NCI-H2081 (cell line): ENCODE measurements around the gene MAP1A.

Source experiments
- DNase-seq, 2 experiments: peaks; one replicate each; lab custom pipeline; 2025; lab: John Stamatoyannopoulos, UW

The MAP1A gene

GRCh38 chr15:43517354-43518196 is at the start of gene MAP1A:
TSS of gene MAP1A (plus strand) at chr15:43517608. CDS start at chr15:43521474, 3,866 bp downstream.
- peak; percentile 16 to 50 for DNase-seq

- no peak for DNase-seq
Measured at GRCh38 chr15:43469867-43470266, 47.5 kb upstream of the MAP1A start.

GRCh38 chr15:43471975-43472374 is 45.4 kb upstream of the MAP1A start:
- DNase-seq: no peak

GRCh38 chr15:43473885-43474284 is 43.5 kb upstream of the MAP1A start:
- DNase-seq: no peak

GRCh38 chr15:43483297-43484128 is 33.9 kb upstream of the MAP1A start:
- DNase-seq: no peak

- no peak for DNase-seq
Measured at GRCh38 chr15:43484455-43484854, 33.0 kb upstream of the MAP1A start.

- no peak for DNase-seq
Measured at GRCh38 chr15:43487271-43487895, 30.0 kb upstream of the MAP1A start.

GRCh38 chr15:43488790-43489189 is 28.6 kb upstream of the MAP1A start:
- DNase-seq: no peak

- DNase-seq: peak in 1 of 2 experiments; percentile 12
Measured at GRCh38 chr15:43489191-43489590, 28.2 kb upstream of the MAP1A start.

GRCh38 chr15:43492266-43492665 is 25.1 kb upstream of the MAP1A start:
- no peak for DNase-seq

GRCh38 chr15:43492673-43493601 is 24.5 kb upstream of the MAP1A start, which contains the start of gene TP53BP1:
TSS of gene TP53BP1 (minus strand) at chr15:43493156. CDS start at chr15:43493043, 113 bp downstream.
- peak; percentile 91 to 96 for DNase-seq

- no peak for DNase-seq
Measured at GRCh38 chr15:43493703-43494472, 23.5 kb upstream of the MAP1A start.

- no peak for DNase-seq
Measured at GRCh38 chr15:43498990-43499389, 18.4 kb upstream of the MAP1A start.

- no peak for DNase-seq
Measured at GRCh38 chr15:43499635-43500034, 17.8 kb upstream of the MAP1A start.

GRCh38 chr15:43505738-43506137 is 11.7 kb upstream of the MAP1A start:
- no peak for DNase-seq

- DNase-seq: no peak
Measured at GRCh38 chr15:43508421-43508820, 9.0 kb upstream of the MAP1A start.

GRCh38 chr15:43508991-43509659 is 8.3 kb upstream of the MAP1A start:
- peak in 1 of 2 experiments; percentile 11 for DNase-seq

GRCh38 chr15:43509660-43510199 is 7.7 kb upstream of the MAP1A start:
- DNase-seq: no peak

GRCh38 chr15:43510200-43511011 is 7.0 kb upstream of the MAP1A start:
- peak; percentile 99 to 100 for DNase-seq
